ENCODE results near the gene CCDC92.

- TF ChIP-seq FOXP2 (optimal IDR thresholded peaks at IDR 0.05; ENCODE audit: control extremely low read depth, extremely low read length, insufficient read depth) (no peak), POLR2AphosphoS5 (IDR thresholded peaks at IDR 0.05; ENCODE audit: borderline replicate concordance, low read depth, low read length) (no peak), EZH2 (IDR thresholded peaks at IDR 0.05) (no peak)
Observed at GRCh38 chr12:123935956-123936355, 36.7 kb downstream of the CCDC92 start.

Data from SK-N-MC (cell line).